ENCODE results near the gene PITPNM3.

The PITPNM3 gene

DNA sequence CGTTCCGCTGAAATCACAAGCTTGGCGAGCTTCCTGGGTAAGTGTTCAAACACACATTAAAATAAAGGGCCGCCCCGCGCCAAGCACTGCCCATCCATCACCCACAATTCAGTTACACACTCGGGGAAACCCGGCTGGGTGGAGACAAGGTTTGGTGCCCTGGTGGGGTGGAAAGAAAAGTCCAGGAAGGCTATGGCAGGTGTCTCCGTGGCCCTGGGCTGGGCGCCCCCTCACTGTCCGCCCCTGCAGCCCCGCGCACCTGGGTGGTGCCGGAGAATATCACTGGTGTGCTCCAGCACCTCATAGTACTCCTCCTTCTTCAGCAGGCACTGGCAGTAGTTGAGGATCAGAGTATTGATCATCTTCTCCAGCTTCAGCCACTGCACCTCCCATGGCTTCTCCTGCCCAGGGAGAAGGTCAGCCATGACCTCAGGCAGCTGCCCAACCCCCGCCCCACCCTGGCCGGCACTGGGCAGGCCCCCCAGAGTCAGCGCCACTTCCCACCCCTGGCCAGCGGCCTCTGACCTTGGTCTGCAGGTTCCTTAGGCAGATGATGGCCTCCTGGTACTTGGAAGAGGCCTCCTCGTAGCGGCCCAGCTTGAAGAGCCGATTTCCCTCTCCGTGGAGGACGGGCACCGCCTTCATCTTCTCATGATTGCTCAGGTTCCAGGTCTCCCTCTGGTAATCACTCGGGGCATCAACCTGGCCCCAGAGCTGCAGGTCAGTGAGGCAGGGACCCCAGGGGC, 129.8 kb downstream of the PITPNM3 start:
- no peak overlapping the region for H3K27ac ChIP-seq
- no peak overlapping the region for H3K4me2 ChIP-seq
- no peaks in the 10 kb centered on the region for H3K27me3 ChIP-seq (ENCODE audit: insufficient read depth, low read depth)
- H3K4me1 ChIP-seq (ENCODE audit: low read depth, poor library complexity, severe bottlenecking) = no peaks in the 10 kb centered on the region
- no peak overlapping the region for H2AFZ ChIP-seq (ENCODE audit: low read depth)
- no peak overlapping the region for H3K9ac ChIP-seq
- no peaks in the 10 kb centered on the region for H4K20me1 ChIP-seq (ENCODE audit: insufficient read depth)
- TF ChIP-seq, protein P1, sequence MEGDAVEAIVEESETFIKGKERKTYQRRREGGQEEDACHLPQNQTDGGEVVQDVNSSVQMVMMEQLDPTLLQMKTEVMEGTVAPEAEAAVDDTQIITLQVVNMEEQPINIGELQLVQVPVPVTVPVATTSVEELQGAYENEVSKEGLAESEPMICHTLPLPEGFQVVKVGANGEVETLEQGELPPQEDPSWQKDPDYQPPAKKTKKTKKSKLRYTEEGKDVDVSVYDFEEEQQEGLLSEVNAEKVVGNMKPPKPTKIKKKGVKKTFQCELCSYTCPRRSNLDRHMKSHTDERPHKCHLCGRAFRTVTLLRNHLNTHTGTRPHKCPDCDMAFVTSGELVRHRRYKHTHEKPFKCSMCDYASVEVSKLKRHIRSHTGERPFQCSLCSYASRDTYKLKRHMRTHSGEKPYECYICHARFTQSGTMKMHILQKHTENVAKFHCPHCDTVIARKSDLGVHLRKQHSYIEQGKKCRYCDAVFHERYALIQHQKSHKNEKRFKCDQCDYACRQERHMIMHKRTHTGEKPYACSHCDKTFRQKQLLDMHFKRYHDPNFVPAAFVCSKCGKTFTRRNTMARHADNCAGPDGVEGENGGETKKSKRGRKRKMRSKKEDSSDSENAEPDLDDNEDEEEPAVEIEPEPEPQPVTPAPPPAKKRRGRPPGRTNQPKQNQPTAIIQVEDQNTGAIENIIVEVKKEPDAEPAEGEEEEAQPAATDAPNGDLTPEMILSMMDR (conservative IDR thresholded peaks at IDR 0.05; ENCODE audit: low read depth, low read length) = no peak
- no peaks in the 10 kb centered on the region for H3K79me2 ChIP-seq (ENCODE audit: insufficient read depth, low read depth)
- H3K36me3 ChIP-seq (ENCODE audit: insufficient read depth) = no peaks in the 10 kb centered on the region
- H3K4me3 ChIP-seq (IDR thresholded peaks at IDR 0.05; ENCODE audit: insufficient read depth, low read depth, low read length) = no peak overlapping the region

DNA sequence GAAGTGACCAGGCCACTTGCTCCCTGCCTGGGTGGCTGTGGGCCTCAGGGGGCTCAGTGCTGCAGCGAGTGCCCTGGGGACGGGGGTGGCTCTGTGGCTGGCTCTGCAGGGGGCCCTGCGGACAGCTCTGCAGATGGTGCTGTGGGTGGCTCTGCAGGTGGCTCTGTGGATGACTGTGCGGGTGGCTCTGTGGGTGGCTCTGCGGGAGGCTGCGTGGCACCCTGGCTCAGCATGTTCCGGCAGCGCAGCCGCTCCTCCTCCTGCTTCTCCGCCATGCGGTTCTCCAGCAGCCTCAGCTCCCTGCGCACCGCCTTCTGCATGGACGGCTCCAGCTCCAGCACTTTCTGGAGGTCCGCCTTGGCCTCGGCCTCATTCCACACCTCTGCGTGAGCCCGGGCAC, 130.9 kb downstream of the PITPNM3 start:
- Histone ChIP-seq H4K20me1 (ENCODE audit: insufficient read depth) (no peaks in the 10 kb centered on the region), H3K79me2 (ENCODE audit: insufficient read depth, low read depth) (no peaks in the 10 kb centered on the region), H2AFZ (ENCODE audit: low read depth) (no peak overlapping the region), H3K27me3 (ENCODE audit: insufficient read depth, low read depth) (no peaks in the 10 kb centered on the region), H3K36me3 (ENCODE audit: insufficient read depth) (no peaks in the 10 kb centered on the region), H3K4me1 (ENCODE audit: low read depth, poor library complexity, severe bottlenecking) (no peaks in the 10 kb centered on the region), H3K27ac (no peak overlapping the region), H3K4me3 (IDR thresholded peaks at IDR 0.05; ENCODE audit: insufficient read depth, low read depth, low read length) (no peak overlapping the region), H3K4me2 (no peak overlapping the region), H3K9ac (no peak overlapping the region)
- TF ChIP-seq, protein P1 (conservative IDR thresholded peaks at IDR 0.05; ENCODE audit: low read depth, low read length) = no peak

DNA sequence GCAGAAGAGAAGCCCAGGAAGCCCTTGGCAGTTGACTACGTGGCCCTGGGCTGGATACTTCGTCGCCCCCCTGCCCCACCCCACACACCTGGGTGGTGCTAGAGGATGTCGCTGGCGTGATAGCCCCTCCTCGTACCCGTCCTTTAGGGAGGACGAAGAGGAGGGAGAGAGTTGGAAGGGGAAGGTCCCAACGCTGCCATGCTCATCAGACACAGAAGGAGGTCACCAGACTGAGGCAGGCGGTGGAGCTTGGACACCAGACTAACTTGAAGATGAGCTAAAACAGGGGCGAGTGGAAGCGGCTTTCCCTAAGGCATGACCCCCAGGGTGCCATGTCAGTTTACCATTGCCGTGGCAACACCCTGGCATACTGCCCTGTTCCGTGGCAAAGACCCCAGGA, 132.4 kb downstream of the PITPNM3 start:
- H3K9ac ChIP-seq = no peak overlapping the region
- H4K20me1 ChIP-seq (ENCODE audit: insufficient read depth) = no peaks in the 10 kb centered on the region
- TF ChIP-seq, protein P1 (conservative IDR thresholded peaks at IDR 0.05; ENCODE audit: low read depth, low read length) = no peak

DNA sequence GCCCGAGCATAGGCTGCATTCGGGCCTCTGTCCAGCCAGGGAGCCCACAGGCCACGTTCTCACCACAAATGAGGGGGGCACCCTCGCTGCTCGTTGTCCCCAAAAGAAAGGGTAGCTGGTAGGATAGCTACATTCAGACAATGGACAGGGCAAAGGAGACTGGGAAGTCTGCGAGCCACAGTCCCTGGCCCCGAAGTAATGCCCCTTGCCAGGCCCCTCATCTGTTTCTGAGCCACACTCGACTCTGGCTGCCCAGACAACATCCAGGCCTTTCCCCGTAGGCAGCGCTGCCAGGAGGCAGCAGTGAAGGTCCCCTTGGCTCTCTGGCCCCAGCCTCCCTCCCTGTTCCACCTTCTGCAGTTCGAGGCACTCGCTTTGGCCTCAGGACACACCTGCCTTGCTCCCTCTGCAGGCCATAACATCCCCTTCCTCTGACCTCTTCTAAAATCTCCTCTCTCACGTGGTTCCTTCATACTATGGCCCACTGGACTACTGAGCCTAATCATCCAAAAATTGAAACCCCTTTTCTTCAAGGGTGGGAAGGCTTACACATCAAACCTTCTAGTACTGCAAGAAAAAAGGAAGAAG, 133.6 kb downstream of the PITPNM3 start:
- no peak overlapping the region for H3K4me3 ChIP-seq (IDR thresholded peaks at IDR 0.05; ENCODE audit: insufficient read depth, low read depth, low read length)
- no peaks in the 10 kb centered on the region for H3K27me3 ChIP-seq (ENCODE audit: insufficient read depth, low read depth)
- no peaks in the 10 kb centered on the region for H3K4me1 ChIP-seq (ENCODE audit: low read depth, poor library complexity, severe bottlenecking)
- H3K79me2 ChIP-seq (ENCODE audit: insufficient read depth, low read depth) = no peaks in the 10 kb centered on the region
- TF ChIP-seq, protein P1 (conservative IDR thresholded peaks at IDR 0.05; ENCODE audit: low read depth, low read length) = no peak
- no peak overlapping the region for H3K27ac ChIP-seq
- no peaks in the 10 kb centered on the region for H3K36me3 ChIP-seq (ENCODE audit: insufficient read depth)
- H4K20me1 ChIP-seq (ENCODE audit: insufficient read depth) = no peaks in the 10 kb centered on the region
- no peak overlapping the region for H3K9ac ChIP-seq
- H3K4me2 ChIP-seq = no peak overlapping the region
- H2AFZ ChIP-seq (ENCODE audit: low read depth) = no peak overlapping the region

More for the DNA sequence above, 132.4 kb downstream of the PITPNM3 start:
- H3K79me2 ChIP-seq (ENCODE audit: insufficient read depth, low read depth) = no peaks in the 10 kb centered on the region
- H3K4me2 ChIP-seq = no peak overlapping the region
- H3K27me3 ChIP-seq (ENCODE audit: insufficient read depth, low read depth) = no peaks in the 10 kb centered on the region
- no peaks in the 10 kb centered on the region for H3K36me3 ChIP-seq (ENCODE audit: insufficient read depth)
- H3K4me1 ChIP-seq (ENCODE audit: low read depth, poor library complexity, severe bottlenecking) = no peaks in the 10 kb centered on the region
- no peak overlapping the region for H3K27ac ChIP-seq
- H2AFZ ChIP-seq (ENCODE audit: low read depth) = no peak overlapping the region
- no peak overlapping the region for H3K4me3 ChIP-seq (IDR thresholded peaks at IDR 0.05; ENCODE audit: insufficient read depth, low read depth, low read length)
